Transverse colon (tissue), 4 donors: ENCODE data around the gene FAM171A1.

Experiments
- CTCF ChIP-seq, 5 experiments: fragments of 200-600 bp in 3 of 5; fragments of 450-650 bp in 2 of 5; sonication (generic) in 3 of 5; IDR thresholded peaks; 1 replicate in 2 of 5; 2 replicates in 3 of 5; pipeline ENCODE4 v1.5.1; 2016 to 2017; ENCODE audit warnings: antibody characterized with exemption in 5 of 5, inconsistent platforms in 3 of 5, mild to moderate bottlenecking in 2 of 5, moderate library complexity in 1 of 5
- EP300 ChIP-seq: sonication (generic); formaldehyde crosslinking; IDR thresholded peaks from one replicate; pipeline ENCODE4 v1.6.1; 2017; ENCODE audit warnings: antibody characterized with exemption, low read depth
- POLR2A ChIP-seq: fragments of 450-650 bp; IDR thresholded peaks from one replicate; pipeline ENCODE4 v1.6.1; 2016; ENCODE audit warnings: antibody characterized with exemption, mild to moderate bottlenecking, moderate library complexity
- POLR2AphosphoS5 ChIP-seq, 3 donors: sonication (generic); formaldehyde crosslinking; IDR thresholded peaks; one replicate each; pipeline ENCODE4 v1.6.1; 2016; ENCODE audit warnings: antibody characterized with exemption in 3 of 3

- TF ChIP-seq CTCF (IDR thresholded peaks at IDR 0.05), result no peak
- TF ChIP-seq POLR2A, result no peak
- no peak for TF ChIP-seq POLR2AphosphoS5 (IDR thresholded peaks at IDR 0.05)
- TF ChIP-seq EP300, result no peak
Measured at GRCh38 chr10:15395935-15396334, 24.8 kb upstream of the FAM171A1 start.
